Sigmoid colon (tissue), 4 donors: ENCODE measurements around the gene GLS.

Source experiments
- POLR2A ChIP-seq, 2 donors: fragments of 450-650 bp; IDR thresholded peaks; one replicate each; pipeline ENCODE4 v1.6.1; 2016; ENCODE audit warnings: antibody characterized with exemption in 2 of 2, mild to moderate bottlenecking in 2 of 2, moderate library complexity in 2 of 2
- POLR2AphosphoS5 ChIP-seq, 4 donors: sonication (generic); formaldehyde crosslinking; IDR thresholded peaks; one replicate each; pipeline ENCODE4 v1.6.1; 2017; ENCODE audit warnings: antibody characterized with exemption in 4 of 4
- TF ChIP-seq, protein P1 (sequence below), 4 experiments: fragments of 450-650 bp in 3 of 4; fragments of 200-600 bp in 1 of 4; IDR thresholded peaks; one replicate each; pipeline ENCODE4 v1.5.1; 2016 to 2019; ENCODE audit warnings: antibody characterized with exemption in 4 of 4, mild to moderate bottlenecking in 3 of 4, moderate library complexity in 2 of 4

DNA sequence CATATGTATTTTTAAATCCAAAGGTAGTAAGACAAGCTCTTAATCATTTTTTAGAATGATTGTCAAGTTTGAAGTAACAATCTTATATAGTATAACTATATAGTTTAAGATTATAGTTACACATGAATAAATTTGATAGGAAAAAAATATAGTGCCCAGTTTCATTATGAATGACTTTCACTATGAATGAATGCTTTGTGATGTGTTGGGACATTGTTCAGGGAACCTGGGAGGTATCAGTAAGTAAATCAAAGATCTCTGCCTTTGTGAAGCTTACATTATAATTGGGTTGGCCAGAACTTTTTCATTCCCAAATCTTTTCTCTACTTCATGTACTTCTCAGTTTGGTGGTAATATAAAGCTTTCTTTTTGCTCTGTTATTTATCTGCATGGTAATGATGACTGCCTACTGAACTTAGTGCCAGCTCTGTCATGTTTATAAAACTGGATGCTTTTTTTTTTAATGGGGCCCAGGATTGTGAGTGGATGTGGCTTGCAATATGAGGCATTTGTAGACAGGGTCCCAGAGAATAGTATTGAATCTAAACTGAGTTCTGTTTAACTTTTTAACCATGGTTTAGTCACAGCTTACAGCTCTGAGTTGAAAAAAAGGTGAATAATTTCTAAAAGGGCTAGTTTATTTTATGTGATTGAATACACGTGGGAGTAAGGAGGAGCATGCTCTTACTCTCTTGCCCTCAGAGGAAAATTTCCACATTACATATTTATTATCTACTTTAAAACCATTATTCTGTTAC, 23.3 kb downstream of the GLS start:
- TF ChIP-seq, protein P1, sequence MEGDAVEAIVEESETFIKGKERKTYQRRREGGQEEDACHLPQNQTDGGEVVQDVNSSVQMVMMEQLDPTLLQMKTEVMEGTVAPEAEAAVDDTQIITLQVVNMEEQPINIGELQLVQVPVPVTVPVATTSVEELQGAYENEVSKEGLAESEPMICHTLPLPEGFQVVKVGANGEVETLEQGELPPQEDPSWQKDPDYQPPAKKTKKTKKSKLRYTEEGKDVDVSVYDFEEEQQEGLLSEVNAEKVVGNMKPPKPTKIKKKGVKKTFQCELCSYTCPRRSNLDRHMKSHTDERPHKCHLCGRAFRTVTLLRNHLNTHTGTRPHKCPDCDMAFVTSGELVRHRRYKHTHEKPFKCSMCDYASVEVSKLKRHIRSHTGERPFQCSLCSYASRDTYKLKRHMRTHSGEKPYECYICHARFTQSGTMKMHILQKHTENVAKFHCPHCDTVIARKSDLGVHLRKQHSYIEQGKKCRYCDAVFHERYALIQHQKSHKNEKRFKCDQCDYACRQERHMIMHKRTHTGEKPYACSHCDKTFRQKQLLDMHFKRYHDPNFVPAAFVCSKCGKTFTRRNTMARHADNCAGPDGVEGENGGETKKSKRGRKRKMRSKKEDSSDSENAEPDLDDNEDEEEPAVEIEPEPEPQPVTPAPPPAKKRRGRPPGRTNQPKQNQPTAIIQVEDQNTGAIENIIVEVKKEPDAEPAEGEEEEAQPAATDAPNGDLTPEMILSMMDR (IDR thresholded peaks at IDR 0.05): no peak
- TF ChIP-seq POLR2AphosphoS5 (IDR thresholded peaks at IDR 0.05) (no peak), POLR2A (IDR thresholded peaks at IDR 0.05) (no peak)
